HK-2 (cell line): Measurements from ENCODE around the gene ST3GAL6.

ENCODE experiments used
- DNase-seq: peaks from one replicate; pipeline ENCODE4 v3.0.0-alpha.2; 2018; ENCODE audit not compliant: unreplicated experiment

Gene ST3GAL6

DNA sequence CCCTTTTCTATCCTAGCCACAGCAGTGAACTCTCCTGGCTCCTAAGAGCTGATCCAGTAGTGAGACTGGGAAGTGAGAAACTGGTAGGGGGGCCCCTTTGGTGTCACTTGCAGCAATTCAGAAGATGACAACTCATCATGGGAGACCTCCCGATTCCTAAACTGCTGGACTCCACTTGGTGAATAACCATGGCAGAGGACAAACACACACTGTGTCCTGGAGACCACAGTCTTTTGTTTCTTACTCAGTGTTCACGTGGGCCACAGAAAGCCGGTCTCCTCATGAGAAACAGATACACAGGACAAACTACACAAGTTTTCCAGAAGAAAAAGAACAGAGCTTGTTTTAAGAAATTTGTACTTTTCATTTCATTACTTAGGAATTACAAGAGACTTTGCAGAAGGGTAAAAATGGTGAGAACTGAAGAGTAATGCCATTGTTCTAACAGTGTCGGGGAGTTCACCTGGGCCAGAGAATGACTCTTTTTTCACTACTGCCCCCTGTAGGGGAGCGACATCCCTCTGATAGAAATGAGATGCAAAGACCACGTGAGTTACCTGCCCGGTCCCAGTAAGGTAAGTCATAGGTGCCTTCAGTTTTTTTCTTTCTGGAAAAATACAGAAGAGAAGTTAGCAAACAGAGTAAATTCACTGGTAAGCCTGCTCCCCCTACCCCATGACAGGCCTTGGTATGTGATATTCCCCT, 38.1 kb downstream of the ST3GAL6 start:
- no peak for DNase-seq

DNA sequence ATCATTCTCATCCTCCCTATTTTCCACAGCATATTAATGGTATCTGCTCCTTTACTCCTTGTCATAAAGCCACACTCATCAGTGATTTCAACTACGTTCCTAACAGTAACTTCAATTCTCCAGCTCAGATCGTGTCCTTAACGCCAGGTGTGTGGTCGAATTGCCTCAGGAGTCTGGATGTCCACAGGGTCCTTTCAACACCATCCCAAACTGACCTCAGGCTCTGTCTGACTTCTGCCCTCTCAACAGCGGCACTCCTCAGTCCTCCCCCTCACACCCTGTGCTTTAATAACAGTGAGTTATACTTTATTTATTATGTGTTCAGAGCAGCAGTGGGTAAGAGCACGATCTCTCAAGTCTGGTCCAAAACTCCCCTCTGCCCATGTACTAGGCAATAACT, 42.4 kb downstream of the ST3GAL6 start:
- no peak for DNase-seq

DNA sequence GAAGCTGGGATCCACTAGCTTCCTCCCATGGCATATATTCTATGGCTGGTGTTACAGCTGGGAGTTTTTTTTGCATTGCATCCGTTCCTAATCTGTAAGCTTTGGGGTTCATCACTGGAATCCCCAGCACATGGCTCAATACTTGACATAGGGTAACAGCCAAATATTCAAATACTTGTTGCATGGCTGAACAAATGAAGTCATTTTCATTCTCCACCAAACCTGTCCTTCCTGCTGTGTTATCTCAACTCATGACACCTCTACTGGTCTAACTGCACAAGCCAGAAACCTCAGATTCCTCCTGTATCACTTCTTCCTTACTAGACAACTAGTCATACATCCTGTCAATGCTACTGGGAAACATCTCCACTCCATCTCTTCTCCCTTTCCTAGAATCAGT, 43.4 kb downstream of the ST3GAL6 start:
- no peak for DNase-seq

DNA sequence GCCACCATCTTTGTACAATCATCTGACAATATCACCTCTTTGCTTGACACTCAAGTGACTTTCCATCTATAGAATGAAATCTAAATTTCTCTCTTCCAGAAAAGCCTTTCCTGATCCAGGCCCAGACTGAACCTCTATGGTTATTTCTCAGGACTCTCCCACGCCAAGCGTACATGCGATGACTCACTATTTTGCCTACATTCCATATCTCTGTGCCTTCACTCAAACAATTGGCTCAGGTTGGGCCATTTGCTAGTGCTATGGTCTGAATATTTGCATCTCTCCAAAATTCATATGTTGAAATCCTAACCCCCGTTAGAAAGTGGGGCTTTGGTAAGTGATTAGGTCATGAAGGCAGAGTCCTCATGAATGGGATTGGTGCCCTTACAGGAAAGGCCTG, 43.9 kb downstream of the ST3GAL6 start:
- DNase-seq: no peak

DNA sequence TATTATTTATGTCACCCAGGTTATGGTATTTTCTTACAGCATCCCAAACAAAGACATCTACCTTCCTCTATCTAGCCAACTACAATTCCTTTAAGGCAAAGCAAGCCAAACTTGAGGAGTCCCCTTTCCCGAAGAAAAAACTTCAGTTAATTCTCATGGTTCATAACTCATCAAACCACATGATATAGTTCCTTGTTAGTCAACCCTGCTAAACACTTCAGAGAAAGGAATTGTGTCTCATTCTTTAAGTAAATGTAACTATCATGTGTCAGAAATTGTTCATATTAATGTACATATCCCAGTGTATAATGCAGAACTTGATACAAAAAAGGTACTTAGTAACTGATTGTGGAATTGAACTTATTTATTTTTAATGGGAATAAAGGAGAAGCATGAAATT, 44.4 kb downstream of the ST3GAL6 start:
- no peak for DNase-seq

DNA sequence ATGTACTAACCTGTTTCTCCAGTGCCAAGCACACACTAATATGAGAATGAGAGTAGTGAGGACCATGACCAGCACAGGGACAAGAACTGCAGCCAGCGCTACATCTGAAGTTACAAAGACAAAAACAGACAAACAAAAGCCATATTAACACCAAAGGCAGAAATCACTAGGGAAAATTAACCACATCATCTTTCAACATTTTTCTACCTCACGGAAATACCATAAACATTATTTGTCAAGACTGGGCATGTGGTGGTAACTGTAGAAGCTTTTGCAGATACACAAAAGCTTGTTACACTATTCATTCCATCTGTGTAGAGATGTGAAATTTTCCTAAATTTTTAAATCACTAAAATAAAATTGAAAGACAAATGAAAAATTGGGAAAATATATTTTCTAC, 44.9 kb downstream of the ST3GAL6 start:
- no peak for DNase-seq

DNA sequence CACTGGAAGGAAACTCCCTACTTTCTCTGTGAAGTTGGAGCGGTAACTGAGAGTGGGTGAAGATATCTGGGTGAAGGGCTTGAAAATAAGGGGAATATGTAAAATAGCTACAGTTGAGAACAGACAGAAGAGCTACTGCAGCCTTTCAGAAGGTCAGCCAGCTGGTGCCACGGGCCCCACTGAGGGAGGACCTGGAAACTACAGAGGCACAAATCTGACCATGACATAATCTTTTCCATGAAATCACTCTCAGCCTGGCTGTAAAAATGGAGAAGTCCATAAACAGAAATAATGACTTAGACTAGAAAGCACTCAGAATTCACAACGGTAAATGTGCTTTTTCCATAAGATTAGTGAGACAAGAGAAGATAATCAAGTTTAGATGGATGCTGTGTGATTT, 46.4 kb downstream of the ST3GAL6 start:
- no peak for DNase-seq

DNA sequence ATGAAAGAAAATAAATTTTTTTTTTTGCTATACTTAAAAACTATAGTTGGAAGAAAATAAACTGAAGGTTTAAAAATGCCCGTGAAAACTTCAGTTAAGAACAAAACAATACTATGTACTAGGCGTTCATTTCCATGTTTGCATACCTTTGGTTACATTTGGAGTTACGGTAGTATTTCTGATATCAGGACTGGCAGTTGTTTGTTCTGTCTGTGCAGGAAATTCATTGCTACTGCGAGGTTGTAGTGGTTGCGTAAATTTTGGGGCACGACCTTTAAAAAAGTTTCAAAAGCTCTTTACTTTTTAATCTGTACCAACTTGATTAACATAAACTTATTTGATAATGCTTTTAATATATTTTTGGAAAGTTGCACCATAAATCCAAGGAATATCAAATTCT, 47.9 kb downstream of the ST3GAL6 start:
- no peak for DNase-seq

DNA sequence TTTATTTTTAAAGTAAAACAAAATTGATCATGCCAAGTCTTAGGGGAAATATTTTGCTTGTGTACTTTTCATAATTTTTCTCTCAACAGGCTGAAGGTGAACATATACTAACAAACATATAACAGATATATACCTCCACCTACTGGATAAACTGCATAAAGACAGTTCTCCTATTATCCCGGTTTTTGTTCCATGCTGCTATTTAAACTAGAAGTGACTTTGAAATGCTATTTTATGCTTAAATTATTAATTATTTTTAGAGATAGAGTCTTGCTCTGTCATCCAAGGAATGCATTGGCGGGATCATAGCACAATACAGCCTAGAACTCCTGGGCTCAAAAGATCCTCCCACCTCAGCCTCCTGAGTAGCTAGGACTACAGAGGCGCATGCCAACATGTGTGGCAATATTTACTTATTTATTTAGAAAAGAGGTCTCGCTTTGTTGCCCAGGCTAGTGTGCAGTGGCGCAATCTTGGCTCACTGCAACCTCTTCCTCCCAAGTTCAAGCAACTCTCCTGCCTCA, 49.8 kb downstream of the ST3GAL6 start:
- no peak for DNase-seq

DNA sequence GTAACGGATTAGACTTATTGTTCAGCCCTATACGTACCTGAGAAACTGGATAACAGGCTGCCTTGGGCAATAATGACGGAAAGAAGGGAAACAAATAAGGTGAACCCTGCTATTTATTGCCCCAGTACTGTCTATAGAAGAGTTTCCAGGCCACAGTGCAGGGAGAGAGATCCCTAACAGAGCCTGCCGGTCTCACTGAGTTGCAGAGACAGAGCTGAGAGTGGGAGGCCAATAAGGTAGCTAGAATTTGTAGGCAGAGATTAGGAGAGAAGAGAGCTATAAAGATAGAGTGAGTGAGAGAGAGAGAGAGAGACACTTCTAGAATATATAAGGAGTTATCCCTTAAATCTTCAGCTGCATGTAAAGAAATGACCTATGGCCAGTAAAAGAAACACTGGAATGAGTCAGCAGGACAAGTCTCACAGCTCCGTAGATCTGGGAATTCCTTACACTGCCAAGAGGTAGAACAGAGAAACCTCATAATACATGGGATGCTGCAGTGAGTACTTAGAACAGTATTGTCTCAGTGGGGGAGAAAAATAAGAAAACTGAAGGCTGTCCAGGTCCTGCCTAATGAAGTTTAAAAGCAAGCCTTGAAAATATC, 51.8 kb downstream of the ST3GAL6 start:
- DNase-seq: no peak

DNA sequence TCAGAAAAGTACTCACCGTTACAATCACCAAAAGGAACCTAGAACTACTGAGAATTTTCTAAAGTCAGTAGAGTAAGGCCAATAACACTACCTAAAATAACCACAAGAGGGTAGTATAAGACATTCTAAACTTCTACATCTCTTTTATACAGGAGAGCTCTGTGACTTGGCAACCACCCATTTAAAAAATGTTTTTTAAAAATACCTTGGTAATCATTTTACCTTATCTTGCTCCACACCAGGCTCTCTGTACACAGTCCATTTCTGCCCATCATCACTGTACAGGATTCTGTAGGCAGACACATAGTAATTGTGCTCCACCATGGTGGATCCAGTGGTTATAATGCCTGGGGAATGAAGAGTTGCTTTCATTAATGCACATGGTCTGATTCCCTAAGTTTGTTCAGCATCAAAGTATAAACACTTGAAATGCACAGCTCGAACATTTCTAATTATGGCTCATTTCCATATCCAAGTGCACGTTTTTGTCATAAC, 54.5 kb downstream of the ST3GAL6 start:
- DNase-seq: no peak

DNA sequence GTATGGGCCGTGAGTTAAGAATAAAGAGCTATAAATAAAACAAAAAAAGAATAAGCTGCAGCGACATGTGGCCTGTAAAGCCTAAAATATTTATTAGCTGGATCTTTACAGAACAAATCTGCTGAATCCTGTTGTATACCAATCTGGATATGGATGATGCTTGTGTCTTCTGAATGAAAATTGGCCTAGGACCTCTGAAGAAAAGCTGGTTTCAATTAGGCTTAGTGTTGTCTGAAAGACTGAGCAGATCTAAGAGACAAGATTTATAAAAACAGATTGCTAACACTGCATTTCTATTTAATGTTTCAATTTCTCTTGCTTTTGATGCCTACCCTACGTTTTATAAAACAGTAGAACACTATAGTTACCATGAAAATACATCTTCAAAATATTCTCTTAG, 57.9 kb downstream of the ST3GAL6 start:
- no peak for DNase-seq

DNA sequence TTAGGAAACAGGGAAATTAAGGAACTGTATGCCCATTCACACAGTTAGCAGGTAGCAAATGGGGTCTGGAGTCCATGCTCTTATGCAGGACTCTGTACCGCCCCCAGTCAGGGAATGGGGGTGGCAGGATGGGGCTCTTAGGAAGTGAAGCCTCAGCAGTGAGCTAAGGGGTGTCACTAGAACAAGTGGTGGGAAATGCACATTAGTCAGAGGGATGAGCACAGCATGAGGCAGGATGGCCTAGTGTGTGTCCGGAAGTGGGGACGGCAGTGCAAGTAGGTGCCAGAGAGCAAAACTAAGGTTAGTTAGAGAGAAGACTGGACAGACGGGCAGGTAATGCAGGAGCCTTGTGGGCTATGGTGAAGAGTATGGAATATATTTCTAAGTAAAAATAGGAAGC, 60.7 kb downstream of the ST3GAL6 start:
- no peak for DNase-seq

DNA sequence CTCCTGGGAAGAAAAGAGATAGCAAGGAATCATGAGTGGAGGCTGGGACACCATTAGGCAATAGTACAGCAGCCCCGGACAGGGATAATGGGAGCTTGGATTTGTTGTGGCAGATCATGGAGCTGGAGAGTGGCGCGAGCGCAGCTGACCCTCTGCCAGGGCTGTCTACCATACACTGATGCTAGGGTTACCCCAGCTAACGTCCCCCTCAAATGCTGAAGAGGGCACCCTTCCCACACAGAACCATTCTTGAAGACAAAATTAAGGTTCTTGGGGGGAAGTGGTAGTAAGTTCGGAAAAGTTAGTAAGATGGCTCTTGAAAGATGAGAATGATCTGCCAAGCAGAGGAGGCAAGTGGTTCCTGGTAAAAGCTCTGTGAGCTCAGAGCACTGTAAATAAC, 61.1 kb downstream of the ST3GAL6 start:
- DNase-seq: no peak

DNA sequence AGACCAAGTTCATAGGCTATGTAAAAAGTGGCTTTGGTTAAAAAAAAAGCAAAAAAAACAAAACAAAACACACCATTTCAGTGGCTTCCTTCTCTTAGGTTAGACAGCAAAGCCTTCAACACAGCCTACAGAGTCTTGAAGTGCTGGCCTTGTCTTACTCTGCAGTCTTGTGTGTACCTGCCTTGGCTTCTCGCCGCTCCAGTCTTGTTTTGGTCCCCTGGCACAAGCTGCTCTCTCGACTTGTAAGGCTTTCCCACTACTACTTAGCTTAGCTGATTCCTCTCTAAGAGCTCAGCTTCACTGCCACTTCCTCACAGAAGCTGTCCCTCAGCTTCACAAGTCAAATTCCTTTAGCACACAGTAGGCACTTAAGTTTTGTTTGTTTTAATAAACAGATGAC, 63.0 kb downstream of the ST3GAL6 start:
- no peak for DNase-seq

DNA sequence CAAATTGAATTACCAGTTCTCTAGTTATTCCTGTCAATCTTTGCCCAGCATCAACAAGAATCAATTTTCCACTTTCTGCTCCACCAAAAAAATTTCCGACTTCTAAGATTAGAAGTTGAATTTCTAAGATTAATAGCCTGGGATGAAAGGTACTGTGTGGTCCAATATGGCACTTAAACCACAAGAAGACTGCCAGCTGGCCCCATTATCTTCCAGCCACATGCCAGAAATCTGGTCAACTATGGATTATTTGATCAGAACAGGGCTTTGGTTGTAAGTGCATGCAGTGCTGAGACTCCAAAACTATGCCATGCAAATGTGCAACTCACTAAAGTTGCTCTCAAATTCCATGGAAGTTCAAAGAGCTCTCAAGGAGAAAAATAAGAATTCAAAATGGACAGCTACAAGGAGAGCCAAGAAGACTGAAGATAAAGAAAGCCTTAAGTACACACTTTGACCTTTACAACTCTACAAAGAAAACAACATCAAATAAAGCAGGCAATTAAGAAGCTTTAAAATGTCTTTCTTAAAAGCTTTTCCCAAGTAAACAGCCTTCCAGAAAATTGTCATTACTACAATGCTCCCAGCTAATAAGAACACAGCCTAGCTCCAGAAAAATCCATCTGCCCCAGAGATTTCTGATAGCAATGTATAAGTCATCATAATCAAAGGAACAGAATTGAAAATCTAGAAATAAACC, 64.2 kb downstream of the ST3GAL6 start:
- no peak for DNase-seq

DNA sequence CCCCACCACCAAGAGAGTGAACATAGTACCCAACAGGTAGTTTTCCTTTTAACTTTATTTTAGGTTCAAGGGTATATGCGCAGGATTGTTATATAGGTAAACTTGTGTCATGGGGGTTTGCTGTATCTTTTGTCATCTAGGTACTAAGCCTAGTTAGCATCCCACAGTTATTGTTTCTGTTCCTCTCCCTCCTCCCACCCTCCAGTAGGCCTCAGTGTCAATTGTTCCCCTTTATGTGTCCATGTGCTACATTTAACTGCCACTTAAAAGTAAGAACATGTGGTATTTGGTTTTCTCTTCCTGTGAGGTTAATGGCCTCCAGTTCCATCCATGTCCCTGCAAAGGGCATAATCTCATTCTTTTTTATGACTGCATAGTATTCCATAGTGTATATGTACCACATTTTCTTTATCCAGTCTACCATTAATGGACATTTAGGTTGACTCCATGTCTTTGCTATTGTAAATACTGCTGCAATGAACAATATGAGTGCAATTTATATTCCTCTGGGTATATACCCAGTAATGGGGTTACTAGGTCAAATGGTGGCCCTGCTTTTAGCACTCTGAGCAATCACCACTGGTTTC, 66.2 kb downstream of the ST3GAL6 start:
- DNase-seq: peak; percentile 43

DNA sequence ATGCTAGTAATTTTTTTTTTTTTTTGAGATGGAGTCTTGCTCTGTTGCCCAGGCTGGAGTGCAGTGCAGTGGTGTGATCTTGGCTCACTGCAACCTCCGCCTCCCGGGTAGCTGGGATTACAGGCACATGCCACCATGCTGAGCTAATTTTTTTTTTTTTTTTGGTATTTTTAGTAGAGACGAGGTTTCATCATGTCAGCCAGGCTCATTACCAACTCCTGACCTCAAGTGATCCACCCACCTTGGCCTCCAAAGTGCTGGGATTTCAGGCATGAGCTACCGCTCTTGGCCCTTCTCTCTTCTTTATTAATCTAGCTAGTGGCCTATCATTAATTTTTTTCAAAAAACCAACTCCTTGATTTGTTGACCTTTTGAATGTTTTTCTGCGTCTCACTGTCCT, 67.9 kb downstream of the ST3GAL6 start:
- peak; percentile 62 for DNase-seq

DNA sequence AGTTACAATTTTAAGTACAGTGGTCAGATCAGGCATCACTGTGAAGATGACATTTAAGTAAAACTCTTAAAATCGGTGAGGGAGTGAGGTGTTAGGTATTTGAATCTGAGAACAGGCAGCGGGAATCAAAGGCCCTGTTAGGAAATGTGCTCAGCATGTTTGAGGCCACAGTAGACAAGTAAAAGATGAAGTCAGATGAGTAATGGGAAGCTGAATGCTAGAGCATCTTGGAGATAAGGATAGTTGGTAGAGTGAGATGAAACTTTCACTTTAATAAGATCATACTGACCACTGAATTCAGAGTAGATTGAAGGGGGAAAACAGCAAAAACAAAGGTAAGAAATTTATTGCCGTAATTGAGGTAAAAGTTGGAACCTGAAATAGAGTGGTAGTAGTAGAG, 76.7 kb downstream of the ST3GAL6 start:
- no peak for DNase-seq

DNA sequence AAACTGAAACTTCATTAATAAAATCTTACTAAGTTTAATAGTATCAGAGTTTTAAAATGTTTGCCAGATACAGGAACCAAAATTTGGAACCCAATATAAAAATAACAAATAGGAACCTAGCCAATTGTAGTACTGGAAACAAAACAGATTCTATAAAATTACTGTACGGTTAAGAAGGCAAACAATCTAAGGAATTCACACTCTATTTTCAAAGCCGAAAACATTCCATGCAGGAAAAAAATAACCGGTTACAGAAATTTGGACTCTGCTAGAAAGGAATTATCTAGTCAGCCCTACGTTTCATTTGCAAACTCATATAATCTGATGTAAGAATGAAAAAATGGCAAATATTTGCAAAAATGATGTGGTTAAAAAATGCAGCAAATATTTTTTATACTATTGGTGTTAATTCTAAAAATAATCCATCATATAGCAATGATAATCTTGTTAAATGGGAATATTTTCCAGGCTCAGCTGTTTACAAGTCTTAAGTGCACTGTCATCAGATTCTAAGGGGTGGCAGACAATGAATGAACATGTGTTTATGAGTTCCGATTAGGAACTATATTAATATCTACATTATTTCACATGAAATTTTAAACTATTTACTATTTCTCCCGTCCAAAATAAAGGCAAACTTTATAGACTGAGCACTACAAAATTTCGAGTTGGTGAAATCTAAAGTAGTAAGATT, 80.3 kb downstream of the ST3GAL6 start:
- no peak for DNase-seq
